K562 (cell line): ENCODE results near the gene NCOA4.
"Not testable (repeated sequence)": the region's sequence is repeated elsewhere in the genome, so short reads cannot be mapped to it uniquely, and the experiment has no call there.

Experiments used
- HNRNPL ChIP-seq: fragments of 200-400 bp; formaldehyde crosslinking; IDR thresholded peaks from 2 replicates; pipeline ENCODE4 v1.6.1; 2017; ENCODE audit warnings: low read depth, mild to moderate bottlenecking, low read length
- JUN ChIP-seq, 2 experiments: sonication (generic) in 1 of 2; formaldehyde crosslinking in 1 of 2; IDR thresholded peaks; 2 replicates each; pipeline versions ENCODE4 v1.6.1 to v1.8.0; 2012 to 2022; ENCODE audit warnings: borderline replicate concordance in 2 of 2, mild to moderate bottlenecking in 2 of 2, improper control_type of control experiment in 1 of 2, low read depth in 1 of 2, low read length in 1 of 2, missing genetic modification reagents in 1 of 2
- L3MBTL2 ChIP-seq: fragments of 450-650 bp; IDR thresholded peaks from 2 replicates; pipeline ENCODE4 v1.6.1; 2016; ENCODE audit warnings: mild to moderate bottlenecking, moderate library complexity
- POLR2H ChIP-seq: IDR thresholded peaks from 2 replicates; pipeline ENCODE4 v1.6.1; 2016; ENCODE audit warnings: missing genetic modification characterization, low read depth, mild to moderate bottlenecking, control low read depth, missing compliant biosample characterization, moderate library complexity
- SP2 ChIP-seq: IDR thresholded peaks from 2 replicates; pipeline ENCODE4 v1.6.1; 2011; ENCODE audit warnings: mild to moderate bottlenecking, low read depth, low read length, moderate library complexity; ENCODE audit not compliant: poor library complexity, severe bottlenecking; ENCODE audit errors: extremely low read depth
- ZNF431 ChIP-seq: sonication (generic); formaldehyde crosslinking; IDR thresholded peaks from 2 replicates; pipeline ENCODE4 v1.8.0; 2022; ENCODE audit warnings: mild to moderate bottlenecking, missing genetic modification reagents

- TF ChIP-seq HNRNPL; JUN (IDR thresholded peaks at IDR 0.05; ENCODE audit: borderline replicate concordance, low read depth, low read length); JUN (CRISPR knock-in tag; IDR thresholded peaks at IDR 0.05; ENCODE audit: borderline replicate concordance); L3MBTL2; ZNF431; POLR2H (tag); SP2: not testable (repeated sequence)
Observed at GRCh38 chr10:45974041-45974440, 56.4 kb downstream of the NCOA4 start.
